Measurements from ENCODE around the gene TBC1D4. TPM values are rescaled to one million over a fixed set of nuclear protein-coding genes. Genes with fewer than 3 reads are reported as not detected.

TBC1D4 gene
- total RNA-seq, 2 donors from 2014 or later: 27.6 to 56.1 TPM

- intact Hi-C loops (cut with DNase I): no loop called here
- WGBS: 92% methylated on average over 7 of the region's 7 CpGs
- Histone ChIP-seq H3K4me1 (replicated peaks) (no peaks in the 10 kb centered on the region), H3K27me3 (replicated peaks; ENCODE audit: insufficient read depth) (no peaks in the 10 kb centered on the region), H3K27ac (no peak overlapping the region), H3K36me3 (no peaks in the 10 kb centered on the region), H3K9me3 (no peaks in the 10 kb centered on the region), H3K4me3 (no peak overlapping the region)
- no peak for DNase-seq (ENCODE audit: low spot score)
- TF ChIP-seq POLR2A (IDR thresholded peaks at IDR 0.05) (no peak), POLR2AphosphoS5 (IDR thresholded peaks at IDR 0.05) (no peak), CTCF (IDR thresholded peaks at IDR 0.05) (no peak)
Measured at GRCh38 chr13:75339635-75340374, 142.2 kb downstream of the TBC1D4 start.

GRCh38 chr13:75334634-75335447 is 147.1 kb downstream of the TBC1D4 start:
- Histone ChIP-seq H3K36me3 (no peaks in the 10 kb centered on the region), H3K27ac (no peak overlapping the region), H3K9me3 (no peaks in the 10 kb centered on the region), H3K4me1 (replicated peaks) (no peaks in the 10 kb centered on the region), H3K27me3 (replicated peaks; ENCODE audit: insufficient read depth) (no peaks in the 10 kb centered on the region), H3K4me3 (no peak overlapping the region)
- DNase-seq (ENCODE audit: low spot score): no peak
- no peak for TF ChIP-seq POLR2A (IDR thresholded peaks at IDR 0.05)
- no peak for TF ChIP-seq CTCF (IDR thresholded peaks at IDR 0.05)
- TF ChIP-seq POLR2AphosphoS5 (IDR thresholded peaks at IDR 0.05): no peak
- intact Hi-C loops (cut with DNase I): no loop called here
- WGBS: 87% methylated on average over 10 of the region's 10 CpGs

- H3K36me3 ChIP-seq: no peaks in the 10 kb centered on the region
- no peaks in the 10 kb centered on the region for H3K9me3 ChIP-seq
- no peak for TF ChIP-seq CTCF (IDR thresholded peaks at IDR 0.05)
- no peak for TF ChIP-seq POLR2AphosphoS5 (IDR thresholded peaks at IDR 0.05)
- TF ChIP-seq POLR2A (IDR thresholded peaks at IDR 0.05): no peak
- 82% methylated on average over 1 of the region's 1 CpG for WGBS
- intact Hi-C loops (cut with DNase I): no loop called here
- H3K27ac ChIP-seq: no peak overlapping the region
- H3K4me1 ChIP-seq (replicated peaks): no peaks in the 10 kb centered on the region
- no peak for DNase-seq (ENCODE audit: low spot score)
- H3K4me3 ChIP-seq: no peak overlapping the region
- no peaks in the 10 kb centered on the region for H3K27me3 ChIP-seq (replicated peaks; ENCODE audit: insufficient read depth)
Measured at GRCh38 chr13:75333103-75333502, 148.9 kb downstream of the TBC1D4 start.

GRCh38 chr13:75331792-75332349 is 150.1 kb downstream of the TBC1D4 start:
- TF ChIP-seq POLR2AphosphoS5 (IDR thresholded peaks at IDR 0.05) (no peak), POLR2A (IDR thresholded peaks at IDR 0.05) (no peak)
- WGBS: 39% methylated on average over 2 of the region's 2 CpGs
- no peak overlapping the region for H3K4me3 ChIP-seq
- no peaks in the 10 kb centered on the region for H3K36me3 ChIP-seq
- intact Hi-C loops (cut with DNase I): no loop called here
- no peaks in the 10 kb centered on the region for H3K4me1 ChIP-seq (replicated peaks)
- H3K27ac ChIP-seq: no peak overlapping the region
- H3K9me3 ChIP-seq: no peaks in the 10 kb centered on the region
- no peaks in the 10 kb centered on the region for H3K27me3 ChIP-seq (replicated peaks; ENCODE audit: insufficient read depth)
- no peak for DNase-seq (ENCODE audit: low spot score)

- DNase-seq (ENCODE audit: low spot score): no peak
- Histone ChIP-seq H3K4me3 (no peak overlapping the region), H3K27me3 (replicated peaks; ENCODE audit: insufficient read depth) (no peaks in the 10 kb centered on the region), H3K4me1 (replicated peaks) (no peaks in the 10 kb centered on the region), H3K36me3 (no peaks in the 10 kb centered on the region), H3K27ac (no peak overlapping the region), H3K9me3 (no peaks in the 10 kb centered on the region)
- TF ChIP-seq CTCF (IDR thresholded peaks at IDR 0.05) (no peak), POLR2AphosphoS5 (IDR thresholded peaks at IDR 0.05) (no peak), POLR2A (IDR thresholded peaks at IDR 0.05) (no peak)
- WGBS: 60% methylated on average over 2 of the region's 2 CpGs
- intact Hi-C loops (cut with DNase I): no loop called here
Measured at GRCh38 chr13:75330770-75331169, 151.2 kb downstream of the TBC1D4 start.

Data from prostate gland (tissue), 2 donors.